Lung (tissue), 12 donors: ENCODE measurements around the gene PDCD1. TPM values are rescaled to one million over a fixed set of nuclear protein-coding genes. Genes with fewer than 3 reads are reported as not detected.

Experiments used
- ATAC-seq: fragments of 200-7000 bp; cut with Tn5 transposase; one replicate; pipeline ENCODE4 v1.9.1; 2020; ENCODE audit warnings: moderate number of reproducible peaks; ENCODE audit not compliant: insufficient read depth, low FRiP score
- DNase-seq, 3 donors: peaks; one replicate each; pipeline ENCODE4 v3.0.0-alpha.2; 2013 to 2017
- H3K27ac ChIP-seq, 2 donors: one replicate each; pipeline ENCODE4 v1.5.1; 2013; ENCODE audit warnings: mild to moderate bottlenecking in 2 of 2, moderate library complexity in 2 of 2, control low read depth in 1 of 2, inconsistent platforms in 1 of 2, low read depth in 1 of 2, low read length in 1 of 2
- H3K27me3 ChIP-seq, 3 donors: one replicate each; pipeline ENCODE4 v1.5.1; 2013; ENCODE audit warnings: low read length in 2 of 3; ENCODE audit not compliant: control insufficient read depth in 3 of 3, insufficient read depth in 3 of 3
- H3K36me3 ChIP-seq, 4 donors: one replicate each; pipeline ENCODE4 v1.5.1; 2013; ENCODE audit warnings: low read length in 4 of 4, mild to moderate bottlenecking in 1 of 4, moderate library complexity in 1 of 4; ENCODE audit not compliant: control insufficient read depth in 4 of 4, insufficient read depth in 4 of 4
- H3K4me1 ChIP-seq, 5 donors: one replicate each; pipeline ENCODE4 v1.5.1; 2013; ENCODE audit warnings: low read length in 5 of 5, mild to moderate bottlenecking in 2 of 5, moderate library complexity in 1 of 5; ENCODE audit not compliant: control insufficient read depth in 5 of 5, insufficient read depth in 5 of 5
- H3K4me3 ChIP-seq: one replicate; pipeline ENCODE4 v1.5.1; 2013; ENCODE audit warnings: mild to moderate bottlenecking, control low read depth, moderate library complexity
- H3K9ac ChIP-seq, 2 donors: one replicate each; pipeline ENCODE4 v1.5.1; 2013; ENCODE audit warnings: low read length in 2 of 2, control low read depth in 1 of 2; ENCODE audit not compliant: insufficient read depth in 1 of 2
- H3K9me3 ChIP-seq, 4 donors: one replicate each; pipeline ENCODE4 v1.5.1; 2013; ENCODE audit warnings: low read length in 3 of 4, mild to moderate bottlenecking in 1 of 4, moderate library complexity in 1 of 4; ENCODE audit not compliant: control insufficient read depth in 4 of 4, insufficient read depth in 3 of 4
- CTCF ChIP-seq: IDR thresholded peaks from 2 replicates; pipeline ENCODE4 v1.5.1; 2012; ENCODE audit warnings: mild to moderate bottlenecking; ENCODE audit errors: control extremely low read depth, extremely low read depth
- WGBS, 2 donors: extraction: QIAGEN DNeasy Blood & Tissue Kit; methylation state at CpG; one replicate each; pipeline ENCODE4 v1.1.7; 2013; 5-methylcytosine and 5-hydroxymethylcytosine counted together
- polyA plus RNA-seq, 2 donors: library from polyadenylated mRNA; stranded (reverse); fragments of 200-250 nt; gene quantifications; one replicate each; pipeline ENCODE4 v1.2.1, GENCODE V29; 2013
- total RNA-seq, 2 donors: library from RNA; depleted of rRNA in 1 of 2; stranded (reverse); fragments of >200 nt in 1 of 2; gene quantifications; one replicate each; pipeline ENCODE4 v1.2.1, GENCODE V29; 2014 to 2021
- donor health status: control.
- donor health status: control.
- donor health status: Bipolar disorder and iron deficiency.
- donor health status: healthy.
- donor health status: DM: yes; HTN: yes; CAD: no.

Gene PDCD1
- total and polyA plus RNA-seq, 4 donors: 0.59 to 0.97 (median 0.81) TPM

- Histone ChIP-seq H3K4me3 (no peak overlapping the region), H3K27ac (no peak overlapping the region), H3K27me3 (peaks cover 0 to 5% (median 4%) of the 10 kb centered on the region in 3 donors), H3K9me3 (no peaks in the 10 kb centered on the region), H3K36me3 (no peaks in the 10 kb centered on the region), H3K4me1 (peaks cover 0 to 5% (median 0%) of the 10 kb centered on the region in 5 donors), H3K9ac (no peak overlapping the region)
- DNase-seq: peak in 1 of 3 donors; percentile 11
- no peak for ATAC-seq
- TF ChIP-seq CTCF: no peak
- WGBS, 2 donors: 91 to 92% methylated on average over 27 of the region's 27 CpGs
These were observed 8.0 kb downstream of the PDCD1 start for GRCh38 chr2:241850544-241851324.

GRCh38 chr2:241849616-241850543, 8.8 kb downstream of the PDCD1 start:
- Histone ChIP-seq H3K4me1 (peaks cover 0 to 7% (median 0%) of the 10 kb centered on the region in 5 donors), H3K4me3 (no peak overlapping the region), H3K9me3 (no peaks in the 10 kb centered on the region), H3K27me3 (peaks cover 4 to 7% (median 5%) of the 10 kb centered on the region in 3 donors), H3K9ac (no peak overlapping the region), H3K36me3 (no peaks in the 10 kb centered on the region), H3K27ac (no peak overlapping the region)
- 89 to 90% methylated on average over 13 to 16 of the region's 16 CpGs for WGBS, 2 donors
- ATAC-seq (no peak), DNase-seq (no peak)
- TF ChIP-seq CTCF: no peak

GRCh38 chr2:241848761-241849615, 9.7 kb downstream of the PDCD1 start:
- ATAC-seq: no peak
- WGBS, 2 donors: 91 to 94% methylated on average over 39 of the region's 39 CpGs
- no peak overlapping the region for H3K9ac ChIP-seq
- no peaks in the 10 kb centered on the region for H3K36me3 ChIP-seq
- no peak for TF ChIP-seq CTCF
- H3K4me1 ChIP-seq: peaks cover 0 to 9% (median 0%) of the 10 kb centered on the region in 5 donors
- no peak overlapping the region for H3K4me3 ChIP-seq
- no peaks in the 10 kb centered on the region for H3K9me3 ChIP-seq
- peak in 1 of 3 donors; percentile 10 for DNase-seq
- H3K27ac ChIP-seq: no peak overlapping the region
- peaks cover 4 to 8% (median 5%) of the 10 kb centered on the region in 3 donors for H3K27me3 ChIP-seq
